Stimulated activated CD8-positive, alpha-beta memory T cell treated with anti-CD3 and anti-CD28 coated beads, Interleukin-12 subunit alpha, Interleukin-12 subunit beta, amount 100 ng/mL, for 24 hours (primary cell): ENCODE results near the gene POLR3K.

Experiments
- DNase-seq: peaks from one replicate; pipeline ENCODE4 v3.0.0-alpha.2; 2020; ENCODE audit errors: extremely low read depth

The POLR3K gene

GRCh38 chr16:53346-54236 lies at the start of gene POLR3K, which contains the start of gene SNRNP25:
Gene POLR3K, minus strand, starts transcription at chr16:53608. Its CDS starts 22 bp downstream, at chr16:53586.
Gene SNRNP25, plus strand, starts transcription at chr16:53828. Its CDS starts 189 bp downstream, at chr16:54017.
- peak; percentile 96 for DNase-seq

- DNase-seq = no peak
These were observed 48.9 kb upstream of the POLR3K start for GRCh38 chr16:102060-102855.

- DNase-seq = no peak
These were observed 48.2 kb upstream of the POLR3K start for GRCh38 chr16:101586-101985.

- DNase-seq = no peak
These were observed 47.6 kb upstream of the POLR3K start for GRCh38 chr16:100989-101388.

- no peak for DNase-seq
These were observed 44.4 kb upstream of the POLR3K start for GRCh38 chr16:97822-98221.

GRCh38 chr16:96935-97381 lies 43.5 kb upstream of the POLR3K start:
- peak; percentile 73 for DNase-seq

- no peak for DNase-seq
These were observed 41.5 kb upstream of the POLR3K start for GRCh38 chr16:94918-95265.

GRCh38 chr16:92431-93339 lies 39.3 kb upstream of the POLR3K start:
- no peak for DNase-seq

- no peak for DNase-seq
These were observed 38.1 kb upstream of the POLR3K start for GRCh38 chr16:91484-91883.

- DNase-seq = no peak
These were observed 36.2 kb upstream of the POLR3K start for GRCh38 chr16:89391-90302.

GRCh38 chr16:88613-89012 lies 35.2 kb upstream of the POLR3K start:
- DNase-seq = no peak

- no peak for DNase-seq
These were observed 33.1 kb upstream of the POLR3K start for GRCh38 chr16:86483-86952.

- DNase-seq = no peak
These were observed 32.5 kb upstream of the POLR3K start for GRCh38 chr16:85865-86264.

GRCh38 chr16:85407-85782 lies 32.0 kb upstream of the POLR3K start:
- DNase-seq = no peak

- DNase-seq = peak; percentile 31
These were observed 31.5 kb upstream of the POLR3K start for GRCh38 chr16:84718-85406.

- DNase-seq = no peak
These were observed 30.6 kb upstream of the POLR3K start for GRCh38 chr16:83781-84615.

- DNase-seq = no peak
These were observed 29.7 kb upstream of the POLR3K start for GRCh38 chr16:83060-83603.

GRCh38 chr16:79151-80054 lies 26.0 kb upstream of the POLR3K start:
- DNase-seq = no peak
